Astrocyte (in vitro differentiated cells and primary cell): ENCODE data around the gene GALNT18. TPM values are rescaled to one million over a fixed set of nuclear protein-coding genes. Genes with fewer than 3 reads are reported as not detected.

Experiments used
- DNase-seq: peaks from one replicate; pipeline ENCODE4 v3.0.0-alpha.2; 2010; ENCODE audit warnings: low read depth
- FAIRE-seq: peaks from 2 replicates; lab custom pipeline; 2011; peaks lifted over from hg19 to GRCh38; lab: Jason Lieb, UNC
- H2AFZ ChIP-seq: 2 replicates; pipeline ENCODE4 v1.6.0; 2012; ENCODE audit warnings: low read depth, low read length, inconsistent platforms
- H3K27ac ChIP-seq: 2 replicates; pipeline ENCODE4 v1.5.1; 2011; ENCODE audit warnings: low read depth, low read length, inconsistent platforms
- H3K27me3 ChIP-seq: 2 replicates; pipeline ENCODE4 v1.6.0; 2011; ENCODE audit warnings: low read length, inconsistent platforms; ENCODE audit not compliant: insufficient read depth
- H3K36me3 ChIP-seq: 2 replicates; pipeline ENCODE4 v1.5.1; 2011; ENCODE audit warnings: low read length, inconsistent platforms; ENCODE audit not compliant: insufficient read depth
- H3K4me1 ChIP-seq: 2 replicates; pipeline ENCODE4 v1.5.1; 2011; ENCODE audit warnings: low read length, inconsistent platforms; ENCODE audit not compliant: insufficient read depth
- H3K4me2 ChIP-seq: 2 replicates; pipeline ENCODE4 v1.6.0; 2012; ENCODE audit warnings: low read length, inconsistent platforms
- H3K4me3 ChIP-seq: 2 replicates; pipeline ENCODE4 v1.5.1; 2011; ENCODE audit warnings: low read depth, mild to moderate bottlenecking, low read length, inconsistent platforms; ENCODE audit not compliant: insufficient read depth
- H3K79me2 ChIP-seq: 2 replicates; pipeline ENCODE4 v1.6.0; 2012; ENCODE audit warnings: mild to moderate bottlenecking, low read length, inconsistent platforms; ENCODE audit not compliant: insufficient read depth
- H3K9ac ChIP-seq: 2 replicates; pipeline ENCODE4 v1.6.0; 2012; ENCODE audit warnings: mild to moderate bottlenecking, low read length, inconsistent platforms
- H3K9me3 ChIP-seq: 2 replicates; pipeline ENCODE4 v1.5.1; 2012; ENCODE audit warnings: low read depth, mild to moderate bottlenecking, low read length, inconsistent platforms; ENCODE audit not compliant: insufficient read depth
- H4K20me1 ChIP-seq: 2 replicates; pipeline ENCODE4 v1.6.0; 2012; ENCODE audit warnings: low read length, inconsistent platforms; ENCODE audit not compliant: insufficient read depth
- H3K27ac Mint-ChIP-seq: one replicate; pipeline ENCODE4 v1.8.0; 2021; ENCODE audit warnings: mild to moderate bottlenecking, mixed read lengths; ENCODE audit not compliant: unreplicated experiment
- H3K27me3 Mint-ChIP-seq: one replicate; pipeline ENCODE4 v1.8.0; 2021; ENCODE audit warnings: low read depth, mixed read lengths; ENCODE audit not compliant: unreplicated experiment
- H3K36me3 Mint-ChIP-seq: one replicate; pipeline ENCODE4 v1.8.0; 2021; ENCODE audit warnings: low read depth, mixed read lengths; ENCODE audit not compliant: unreplicated experiment
- H3K4me1 Mint-ChIP-seq: one replicate; pipeline ENCODE4 v1.8.0; 2021; ENCODE audit warnings: low read depth, mixed read lengths; ENCODE audit not compliant: unreplicated experiment
- H3K4me3 Mint-ChIP-seq: one replicate; pipeline ENCODE4 v1.8.0; 2021; ENCODE audit warnings: mild to moderate bottlenecking, moderate library complexity, mixed read lengths; ENCODE audit not compliant: unreplicated experiment
- H3K9me3 Mint-ChIP-seq: one replicate; pipeline ENCODE4 v1.8.0; 2021; ENCODE audit warnings: mild to moderate bottlenecking, mixed read lengths; ENCODE audit not compliant: unreplicated experiment
- CTCF ChIP-seq: IDR thresholded peaks from 2 replicates; pipeline ENCODE4 v1.5.1; 2011; ENCODE audit warnings: low read depth, mild to moderate bottlenecking, inconsistent platforms, low read length, moderate library complexity; ENCODE audit not compliant: insufficient read depth
- EZH2 ChIP-seq: IDR thresholded peaks from 2 replicates; pipeline ENCODE4 v1.6.1; 2012; ENCODE audit warnings: mild to moderate bottlenecking, low read length, inconsistent platforms; ENCODE audit not compliant: insufficient read depth
- total RNA-seq: library from RNA; stranded (reverse); gene quantifications from 2 replicates; pipeline ENCODE4 v1.2.1, GENCODE V29; 2021

Gene GALNT18
- total RNA-seq, 1 donor from 2014 or later: 6.5 TPM

GRCh38 chr11:11403763-11404725, 217.8 kb downstream of the GALNT18 start:
- H3K27ac ChIP-seq: no peak overlapping the region
- Mint-ChIP-seq H3K4me1 (peaks cover 5% of the 10 kb centered on the region), H3K27ac (peak overlapping the region; percentile 67), H3K27me3 (peaks cover 76% of the 10 kb centered on the region), H3K4me3 (no peak overlapping the region), H3K9me3 (no peaks in the 10 kb centered on the region), H3K36me3 (peaks cover 17% of the 10 kb centered on the region)
- H3K79me2 ChIP-seq: no peaks in the 10 kb centered on the region
- TF ChIP-seq CTCF (no peak), EZH2 (no peak)
- DNase-seq (peak; percentile 80), FAIRE-seq (no peak)
- H3K4me1 ChIP-seq: peaks cover 12% of the 10 kb centered on the region
- H3K4me2 ChIP-seq: peak overlapping the region; percentile 67
- H3K36me3 ChIP-seq: no peaks in the 10 kb centered on the region
- peaks cover 22% of the 10 kb centered on the region for H3K27me3 ChIP-seq
- no peaks in the 10 kb centered on the region for H3K9me3 ChIP-seq
- H4K20me1 ChIP-seq: no peaks in the 10 kb centered on the region
- peak overlapping the region; percentile 43 for H3K9ac ChIP-seq
- peak overlapping the region; percentile 35 for H2AFZ ChIP-seq
- H3K4me3 ChIP-seq: no peak overlapping the region

DNA sequence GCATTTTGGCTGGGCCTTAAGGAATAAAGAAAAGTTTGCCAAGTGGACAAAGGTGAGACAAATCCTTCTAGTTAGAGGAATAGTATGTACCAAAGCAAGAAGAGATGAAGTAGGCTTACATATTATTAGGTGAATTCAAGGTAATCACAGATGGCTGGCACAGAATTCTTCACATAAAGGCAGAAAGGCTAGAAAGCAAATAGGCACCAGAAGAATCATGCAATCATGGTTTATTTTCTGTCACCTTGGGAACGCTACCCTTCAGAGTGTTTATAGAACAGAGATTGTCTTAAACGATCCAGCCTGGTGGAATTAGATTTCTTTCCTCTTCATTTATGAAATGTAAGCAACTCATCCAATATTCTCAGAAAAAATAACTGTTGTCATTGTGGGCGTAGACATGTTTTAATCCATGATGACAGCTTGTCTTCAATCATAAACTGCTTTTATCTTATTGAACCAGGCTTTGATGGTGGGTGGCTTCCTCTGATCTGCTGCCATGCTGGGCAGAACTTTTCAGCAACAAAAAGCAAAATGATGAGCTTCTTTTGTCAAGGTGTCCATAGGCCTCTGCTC, 219.8 kb downstream of the GALNT18 start:
- Mint-ChIP-seq H3K27me3 (peaks cover 68% of the 10 kb centered on the region), H3K27ac (no peak overlapping the region), H3K9me3 (no peaks in the 10 kb centered on the region), H3K4me3 (no peak overlapping the region), H3K36me3 (peaks cover 19% of the 10 kb centered on the region), H3K4me1 (peaks cover 5% of the 10 kb centered on the region)
- TF ChIP-seq EZH2 (no peak), CTCF (no peak)
- no peaks in the 10 kb centered on the region for H3K36me3 ChIP-seq
- H3K27me3 ChIP-seq: peaks cover 19% of the 10 kb centered on the region
- FAIRE-seq: no peak
- DNase-seq: no peak
- no peak overlapping the region for H2AFZ ChIP-seq
- H3K4me2 ChIP-seq: no peak overlapping the region
- no peak overlapping the region for H3K27ac ChIP-seq
- H3K79me2 ChIP-seq: no peaks in the 10 kb centered on the region
- no peaks in the 10 kb centered on the region for H4K20me1 ChIP-seq
- H3K4me3 ChIP-seq: no peak overlapping the region
- H3K4me1 ChIP-seq: peaks cover 13% of the 10 kb centered on the region
- no peaks in the 10 kb centered on the region for H3K9me3 ChIP-seq
- no peak overlapping the region for H3K9ac ChIP-seq
